HepG2 (cell line): ENCODE results near the gene FKBP5. TPM values are rescaled to one million over a fixed set of nuclear protein-coding genes. Genes with fewer than 3 reads are reported as not detected.
A peak's percentile ranks its signal among the peaks of the same experiment; 100 is the strongest.

Experiments used
- DPF2 ChIP-seq: sonication (generic); formaldehyde crosslinking; IDR thresholded peaks from 2 replicates; pipeline ENCODE4 v1.4.0; 2020; ENCODE audit warnings: mild to moderate bottlenecking, low read depth, missing genetic modification reagents, borderline replicate concordance
- DR1 ChIP-seq: sonication (generic); formaldehyde crosslinking; IDR thresholded peaks from 2 replicates; pipeline ENCODE4 v1.8.0; 2021; ENCODE audit warnings: mild to moderate bottlenecking, missing genetic modification reagents, inconsistent platforms
- GTF3A ChIP-seq: sonication (generic); formaldehyde crosslinking; conservative IDR thresholded peaks from 2 replicates; pipeline ENCODE4 v1.4.0; 2020; ENCODE audit warnings: mild to moderate bottlenecking, missing genetic modification reagents
- MED13 ChIP-seq: sonication (generic); formaldehyde crosslinking; IDR thresholded peaks from 2 replicates; pipeline ENCODE4 v1.5.0; 2020; ENCODE audit warnings: missing genetic modification reagents
- MYC ChIP-seq: sonication (generic); formaldehyde crosslinking; IDR thresholded peaks from 2 replicates; pipeline ENCODE4 v1.9.0; 2021; ENCODE audit warnings: missing genetic modification reagents, borderline replicate concordance
- PCBP1 ChIP-seq: fragments of 200-400 bp; formaldehyde crosslinking; IDR thresholded peaks from 2 replicates; pipeline ENCODE4 v1.6.1; 2017; ENCODE audit warnings: mild to moderate bottlenecking, low read depth, low read length, borderline replicate concordance
- RNF2 ChIP-seq: fragments of 450-650 bp; conservative IDR thresholded peaks from 2 replicates; pipeline ENCODE4 v1.6.1; 2016; ENCODE audit warnings: low read depth
- SOX6 ChIP-seq, 2 experiments: fragments of 450-650 bp in 1 of 2; sonication (generic) in 1 of 2; formaldehyde crosslinking in 1 of 2; IDR thresholded peaks; 2 replicates each; pipeline versions ENCODE4 v1.4.0 to v1.6.1; 2017 to 2020; ENCODE audit warnings: antibody characterized with exemption in 1 of 2, mild to moderate bottlenecking in 1 of 2, missing genetic modification reagents in 1 of 2
- TCF7L2 ChIP-seq: IDR thresholded peaks from 2 replicates; pipeline ENCODE4 v1.6.1; 2011; ENCODE audit warnings: mild to moderate bottlenecking, low read depth, low read length, moderate library complexity
- TEAD3 ChIP-seq: optimal IDR thresholded peaks from 2 replicates; pipeline ENCODE3; 2016; ENCODE audit warnings: borderline replicate concordance
- TP53 ChIP-seq: sonication (generic); formaldehyde crosslinking; conservative IDR thresholded peaks from 2 replicates; pipeline ENCODE4 v1.4.0; 2020; ENCODE audit warnings: missing genetic modification reagents
- ZBTB7A ChIP-seq: sonication (generic); formaldehyde crosslinking; IDR thresholded peaks from 2 replicates; pipeline ENCODE4 v1.8.0; 2022; ENCODE audit warnings: mild to moderate bottlenecking, missing genetic modification reagents
- ZNF136 ChIP-seq: sonication (generic); formaldehyde crosslinking; IDR thresholded peaks from 2 replicates; pipeline ENCODE4 v1.8.1; 2022; ENCODE audit warnings: low read depth, mild to moderate bottlenecking, moderate library complexity, missing genetic modification reagents
- ZNF230 ChIP-seq: sonication (generic); formaldehyde crosslinking; IDR thresholded peaks from 2 replicates; pipeline ENCODE4 v1.4.0; 2020; ENCODE audit warnings: mild to moderate bottlenecking, missing genetic modification reagents
- ZNF274 ChIP-seq: sonication (generic); formaldehyde crosslinking; IDR thresholded peaks from 2 replicates; pipeline ENCODE4 v1.5.1; 2020; ENCODE audit warnings: mild to moderate bottlenecking, missing genetic modification reagents
- ZNF343 ChIP-seq: sonication (generic); formaldehyde crosslinking; IDR thresholded peaks from 2 replicates; pipeline ENCODE4 v1.4.0; 2020; ENCODE audit warnings: mild to moderate bottlenecking, missing genetic modification reagents
- ZNF512B ChIP-seq: sonication (generic); formaldehyde crosslinking; IDR thresholded peaks from 2 replicates; pipeline ENCODE4 v1.5.1; 2020; ENCODE audit warnings: missing genetic modification reagents, mild to moderate bottlenecking, borderline replicate concordance
- ZNF547 ChIP-seq: sonication (generic); formaldehyde crosslinking; IDR thresholded peaks from 2 replicates; pipeline ENCODE4 v1.5.1; 2020; ENCODE audit warnings: mild to moderate bottlenecking, missing genetic modification reagents
- ZNF607 ChIP-seq: sonication (generic); formaldehyde crosslinking; IDR thresholded peaks from 2 replicates; pipeline ENCODE4 v1.5.1; 2020; ENCODE audit warnings: missing genetic modification reagents, mild to moderate bottlenecking, borderline replicate concordance
- ZNF709 ChIP-seq: sonication (generic); formaldehyde crosslinking; IDR thresholded peaks from 2 replicates; pipeline ENCODE4 v1.5.0; 2020; ENCODE audit warnings: mild to moderate bottlenecking, missing genetic modification reagents
- polyA plus RNA-seq, 8 experiments: library from polyadenylated mRNA; depleted of rRNA in 3 of 8; stranded (reverse) in 7 of 8; unstranded in 1 of 8; fragments of >200 nt; fragmentation: Illumina TruSeq in 4 of 8; extraction: Trizol in 4 of 8; gene quantifications; 2 replicates each; pipeline versions ENCODE4 v1.2.1 to v1.2.3, GENCODE V29; 2011 to 2016; ENCODE audit warnings: low read depth in 4 of 8, missing spikeins in 1 of 8, mixed read lengths in 1 of 8; ENCODE audit not compliant: insufficient read depth in 1 of 8
- total RNA-seq, 5 experiments: library from RNA; depleted of rRNA; stranded (reverse); fragments of >200 nt; fragmentation: Illumina TruSeq; extraction: Trizol; gene quantifications; 2 replicates each; pipeline ENCODE4 v1.2.3, GENCODE V29; 2016; ENCODE audit warnings: low read depth in 1 of 5
- TF ChIP-seq, protein P1 (sequence below): sonication (generic); formaldehyde crosslinking; IDR thresholded peaks from 2 replicates; pipeline ENCODE4 v1.4.0; 2020; ENCODE audit warnings: missing genetic modification reagents, mild to moderate bottlenecking, borderline replicate concordance
- TF ChIP-seq, protein P2 (sequence below): sonication (generic); formaldehyde crosslinking; IDR thresholded peaks from 2 replicates; pipeline ENCODE4 v1.4.0; 2020; ENCODE audit warnings: missing genetic modification reagents
- TF ChIP-seq, protein P3 (sequence below): sonication (generic); formaldehyde crosslinking; IDR thresholded peaks from 2 replicates; pipeline ENCODE4 v1.8.0; 2022; ENCODE audit warnings: mild to moderate bottlenecking, missing genetic modification reagents; ENCODE audit not compliant: insufficient replicate concordance

The FKBP5 gene
- total and polyA plus RNA-seq, 2 of the 13 experiments (the other 11 are each of a cell fraction or from before 2014, with no cell fraction given): 8.0 to 17.4 TPM

DNA sequence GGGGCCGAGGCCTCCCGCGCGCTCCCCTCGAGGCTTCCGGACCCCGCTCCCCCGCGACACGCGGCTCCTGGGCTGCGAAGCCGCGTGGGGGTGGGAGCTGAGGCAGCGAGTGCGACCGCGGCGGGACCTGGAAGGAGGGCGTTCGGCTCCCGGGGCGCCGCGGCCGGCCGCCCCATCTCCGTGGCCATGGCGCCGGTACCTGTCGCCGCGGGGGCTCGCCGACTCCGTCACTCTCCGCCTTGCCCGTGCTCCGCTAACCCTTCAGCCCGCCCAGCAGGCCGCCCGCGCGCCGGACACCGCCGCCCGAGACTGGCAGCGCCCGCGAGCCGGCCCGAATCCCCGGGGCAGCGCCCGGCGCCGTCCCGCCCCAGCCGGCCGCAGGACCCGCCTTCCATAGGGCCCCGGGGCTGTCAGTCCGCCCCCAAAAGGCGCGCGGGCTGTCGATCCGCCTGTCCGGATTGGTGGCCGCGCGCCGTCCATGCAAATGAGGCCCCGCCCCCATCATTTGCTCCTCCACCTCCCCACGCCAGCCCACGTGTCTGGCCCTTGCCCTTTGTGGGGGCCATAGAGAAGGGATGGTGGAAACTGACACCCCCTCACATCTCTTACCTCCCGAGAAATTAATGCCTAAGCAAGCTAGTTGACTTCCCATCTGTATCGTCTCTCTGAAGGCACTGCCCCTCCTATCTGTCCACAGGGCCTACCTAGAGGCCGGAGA is at the start of gene FKBP5 (continued):
- TF ChIP-seq ZNF274 (CRISPR knock-in tag): peak; percentile 64; the same call in 1 of the 2 replicates
- TF ChIP-seq DPF2 (CRISPR knock-in tag): no peak
- TF ChIP-seq ZBTB7A (CRISPR knock-in tag): peak; percentile 73; the same call in 1 of the 2 replicates
- no peak for TF ChIP-seq GTF3A (CRISPR knock-in tag)
- TF ChIP-seq ZNF136 (CRISPR knock-in tag): 0 out of 2 replicates have a peak, but pooled peaks have one; percentile 52
- no peak for TF ChIP-seq ZNF230 (CRISPR knock-in tag)
- no peak for TF ChIP-seq ZNF343 (CRISPR knock-in tag)
- TF ChIP-seq, protein P1, sequence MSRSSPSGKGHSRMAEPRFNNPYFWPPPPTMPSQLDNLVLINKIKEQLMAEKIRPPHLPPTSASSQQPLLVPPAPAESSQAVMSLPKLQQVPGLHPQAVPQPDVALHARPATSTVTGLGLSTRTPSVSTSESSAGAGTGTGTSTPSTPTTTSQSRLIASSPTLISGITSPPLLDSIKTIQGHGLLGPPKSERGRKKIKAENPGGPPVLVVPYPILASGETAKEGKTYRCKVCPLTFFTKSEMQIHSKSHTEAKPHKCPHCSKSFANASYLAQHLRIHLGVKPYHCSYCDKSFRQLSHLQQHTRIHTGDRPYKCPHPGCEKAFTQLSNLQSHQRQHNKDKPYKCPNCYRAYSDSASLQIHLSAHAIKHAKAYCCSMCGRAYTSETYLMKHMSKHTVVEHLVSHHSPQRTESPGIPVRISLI (CRISPR knock-in tag): no peak
- 0 out of 2 replicates have a peak, but pooled peaks have one; percentile 28 for TF ChIP-seq MED13 (CRISPR knock-in tag)
- no peak for TF ChIP-seq SOX6 (IDR thresholded peaks at IDR 0.05)
- no peak; the same call in none of the 2 replicates for TF ChIP-seq SOX6 (CRISPR knock-in tag; IDR thresholded peaks at IDR 0.05)
- TF ChIP-seq, protein P2, sequence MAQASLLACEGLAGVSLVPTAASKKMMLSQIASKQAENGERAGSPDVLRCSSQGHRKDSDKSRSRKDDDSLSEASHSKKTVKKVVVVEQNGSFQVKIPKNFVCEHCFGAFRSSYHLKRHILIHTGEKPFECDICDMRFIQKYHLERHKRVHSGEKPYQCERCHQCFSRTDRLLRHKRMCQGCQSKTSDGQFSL (CRISPR knock-in tag): peak; percentile 43; the same call in 1 of the 2 replicates
- no peak; the same call in 1 of the 2 replicates for TF ChIP-seq ZNF547 (CRISPR knock-in tag)
- TF ChIP-seq MYC (CRISPR knock-in tag): peak; percentile 99
- TF ChIP-seq DR1: peak; percentile 86; the same call in 1 of the 2 replicates
- TF ChIP-seq PCBP1: 0 out of 2 replicates have a peak, but pooled peaks have one; percentile 51
- TF ChIP-seq ZNF709: 0 out of 2 replicates have a peak, but pooled peaks have one; percentile 10
- TF ChIP-seq ZNF607 (CRISPR knock-in tag): peak; percentile 74; the same call in 1 of the 2 replicates
- no peak for TF ChIP-seq ZNF512B (CRISPR knock-in tag)
- TF ChIP-seq TP53 (CRISPR knock-in tag): no peak
- peak; percentile 78 for TF ChIP-seq RNF2
- TF ChIP-seq, protein P3, sequence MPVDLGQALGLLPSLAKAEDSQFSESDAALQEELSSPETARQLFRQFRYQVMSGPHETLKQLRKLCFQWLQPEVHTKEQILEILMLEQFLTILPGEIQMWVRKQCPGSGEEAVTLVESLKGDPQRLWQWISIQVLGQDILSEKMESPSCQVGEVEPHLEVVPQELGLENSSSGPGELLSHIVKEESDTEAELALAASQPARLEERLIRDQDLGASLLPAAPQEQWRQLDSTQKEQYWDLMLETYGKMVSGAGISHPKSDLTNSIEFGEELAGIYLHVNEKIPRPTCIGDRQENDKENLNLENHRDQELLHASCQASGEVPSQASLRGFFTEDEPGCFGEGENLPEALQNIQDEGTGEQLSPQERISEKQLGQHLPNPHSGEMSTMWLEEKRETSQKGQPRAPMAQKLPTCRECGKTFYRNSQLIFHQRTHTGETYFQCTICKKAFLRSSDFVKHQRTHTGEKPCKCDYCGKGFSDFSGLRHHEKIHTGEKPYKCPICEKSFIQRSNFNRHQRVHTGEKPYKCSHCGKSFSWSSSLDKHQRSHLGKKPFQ (CRISPR knock-in tag): peak; percentile 36
- TF ChIP-seq TEAD3 (CRISPR knock-in tag): peak; percentile 55
- no peak for TF ChIP-seq TCF7L2
